ENCODE results near the gene KCTD3.

Gene KCTD3

DNA sequence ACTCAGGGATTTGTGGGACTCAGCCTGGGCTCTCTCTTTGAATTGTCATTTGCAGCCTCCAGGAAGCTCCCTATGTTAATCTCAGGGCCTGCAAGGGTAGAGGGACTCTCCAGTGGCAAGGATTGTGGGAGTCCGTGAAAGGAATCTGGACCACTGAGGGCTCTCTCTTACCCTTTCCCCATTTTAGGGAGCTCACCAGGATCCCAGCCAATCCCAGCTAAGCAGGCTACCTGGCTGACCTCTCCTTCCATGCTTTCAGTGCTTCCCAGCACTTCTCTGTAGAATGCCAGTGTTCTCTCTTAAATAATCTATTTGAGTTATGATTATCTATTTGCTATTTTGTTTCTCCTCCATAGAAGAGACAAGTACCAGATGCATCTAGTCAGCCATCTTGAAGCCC lies 9.6 kb upstream of the KCTD3 start:
- no peak for DNase-seq

DNA sequence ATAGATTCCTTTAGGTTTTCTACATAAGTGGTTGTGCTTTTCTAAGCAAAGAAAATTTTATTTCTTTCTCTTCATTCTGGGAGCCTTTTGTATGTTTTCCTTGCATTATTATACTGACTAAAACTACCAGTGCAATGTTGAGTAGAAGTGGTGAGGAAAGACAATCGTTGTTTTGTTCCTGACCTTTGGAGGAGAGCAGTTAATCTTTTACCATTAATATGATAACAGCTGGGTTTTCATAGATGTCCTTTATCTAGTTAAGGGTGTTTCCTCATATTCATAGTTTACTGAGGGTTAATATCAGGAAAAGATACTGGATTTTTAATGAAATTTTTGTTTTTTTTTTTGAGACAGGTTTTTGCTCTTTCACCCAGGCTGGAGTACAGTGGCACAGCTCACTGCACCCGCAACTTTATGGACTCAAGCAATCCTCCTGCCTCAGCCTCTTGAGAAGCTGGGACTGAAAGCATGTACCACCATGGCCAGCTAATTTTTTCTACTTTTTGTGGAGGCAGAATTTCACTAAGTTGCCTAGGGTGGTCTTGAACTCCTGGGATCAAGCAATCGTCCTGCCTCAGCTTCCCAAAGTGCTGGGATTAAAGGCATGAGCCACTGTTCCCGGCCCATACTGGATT lies 9.0 kb upstream of the KCTD3 start:
- DNase-seq, result no peak

DNA sequence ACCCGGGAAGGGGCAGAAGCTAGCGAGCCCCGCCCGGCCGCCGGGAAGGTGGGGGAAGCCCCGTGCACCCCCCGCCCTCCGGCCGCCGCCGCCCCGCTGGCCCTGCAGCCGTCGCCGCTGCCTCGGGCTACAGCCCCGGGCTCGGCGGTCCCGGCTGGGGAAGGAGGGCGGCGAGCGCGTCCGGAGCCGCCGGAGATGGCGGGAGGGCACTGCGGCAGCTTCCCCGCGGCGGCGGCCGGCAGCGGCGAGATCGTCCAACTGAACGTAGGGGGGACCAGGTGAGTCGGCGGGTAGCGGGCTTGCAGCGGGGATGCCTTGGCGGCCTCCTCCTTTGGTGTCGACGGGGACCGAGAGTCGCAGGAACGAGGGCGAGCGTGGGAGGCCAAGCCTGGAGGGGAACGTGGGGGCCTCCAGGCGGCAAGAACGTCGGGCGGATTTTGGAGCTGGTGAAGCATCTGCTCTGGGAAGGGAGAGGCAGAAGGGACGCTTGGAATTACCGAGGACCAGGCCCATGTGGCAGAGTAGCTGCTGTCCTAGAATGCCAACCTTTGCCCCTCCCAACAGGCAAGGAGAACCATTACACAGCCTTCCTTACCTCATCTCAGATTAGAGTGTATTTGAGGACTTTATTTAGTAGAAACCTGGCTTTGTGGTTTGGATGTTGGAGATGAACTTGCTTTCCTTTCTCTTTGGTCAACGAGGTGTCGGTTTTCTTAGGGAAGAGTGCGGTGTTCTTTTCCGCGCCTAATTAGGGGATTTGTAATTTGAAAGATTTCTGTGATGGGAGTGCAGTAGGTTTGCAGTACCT lies 591 bp downstream of the KCTD3 start:
- DNase-seq, result peak; percentile 37

DNA sequence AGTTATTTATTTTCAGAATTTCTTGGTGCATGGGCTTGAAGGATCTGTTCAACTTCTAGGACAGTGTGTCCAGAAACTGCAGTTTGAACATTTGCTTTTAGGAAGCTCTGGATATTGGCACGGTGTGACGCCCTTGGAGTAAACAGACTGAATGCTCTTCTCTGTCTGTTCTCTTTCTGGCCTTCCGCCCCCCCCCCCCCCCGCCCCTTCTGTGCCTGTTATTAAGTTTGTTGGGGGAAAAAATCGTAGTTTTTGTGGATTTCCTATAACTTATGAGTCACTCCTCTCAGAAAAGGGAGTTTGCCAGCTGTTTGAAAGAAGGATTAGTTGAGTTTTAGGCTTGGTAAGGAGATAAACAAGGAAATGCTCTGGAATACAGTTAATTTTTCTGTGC lies 1.2 kb downstream of the KCTD3 start:
- DNase-seq, result peak; percentile 29

DNA sequence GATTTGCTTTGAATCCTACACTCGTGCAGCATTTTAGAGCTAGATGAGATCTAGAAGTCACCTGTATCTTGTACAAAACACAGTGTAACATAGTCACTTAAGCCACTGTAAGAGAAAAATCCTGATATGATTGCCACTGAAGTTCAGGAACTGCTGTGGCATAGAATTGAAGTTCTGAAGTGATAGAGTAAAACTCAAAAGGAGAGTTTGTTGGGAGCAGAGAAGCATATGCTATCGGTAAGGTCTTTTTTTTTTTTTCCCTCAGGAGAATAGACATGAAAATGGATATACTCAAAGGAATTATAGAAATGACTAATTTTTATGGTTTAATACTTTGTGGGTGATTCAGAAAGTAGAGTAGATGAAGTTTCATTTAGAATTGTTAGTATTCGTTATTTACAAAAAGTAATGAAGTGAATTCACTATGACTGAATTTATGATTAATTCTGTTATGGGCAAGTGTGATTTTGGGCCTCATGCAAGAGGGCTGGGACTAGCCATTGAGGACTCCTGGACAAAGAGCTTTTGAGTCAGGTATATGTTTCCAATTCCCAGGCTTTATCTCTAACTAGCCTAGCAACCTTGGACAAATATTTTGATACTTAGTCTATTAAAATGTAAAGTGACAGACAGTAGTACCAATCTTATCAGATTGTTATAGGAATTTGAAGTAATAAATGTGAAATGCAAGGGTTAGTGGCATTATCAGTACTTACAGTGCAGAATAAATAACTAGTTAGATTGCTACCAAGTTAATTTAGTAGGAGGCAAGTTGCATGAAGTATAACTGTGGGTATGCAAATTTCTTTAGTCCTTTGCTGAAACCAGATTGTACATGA lies 3.1 kb downstream of the KCTD3 start:
- no peak for DNase-seq

DNA sequence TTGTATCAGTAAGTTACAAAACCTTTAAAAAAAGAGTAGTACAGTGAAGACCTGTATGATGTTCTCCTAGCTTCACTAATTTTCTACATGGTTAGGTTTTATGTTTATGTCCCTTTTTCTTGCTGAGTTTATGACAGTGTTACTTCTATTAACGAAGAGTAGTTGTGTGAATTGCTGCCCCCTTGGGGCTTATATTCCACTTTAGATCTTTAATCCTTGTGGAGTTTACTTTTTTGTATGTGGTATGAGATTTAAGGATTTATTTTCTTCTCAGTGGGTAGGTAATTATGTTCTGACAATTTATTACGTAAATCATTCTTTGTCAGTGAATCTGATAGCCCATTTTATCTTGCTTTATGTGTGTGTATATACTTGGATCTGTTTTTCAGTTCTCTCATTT lies 14.8 kb downstream of the KCTD3 start:
- no peak for DNase-seq

DNA sequence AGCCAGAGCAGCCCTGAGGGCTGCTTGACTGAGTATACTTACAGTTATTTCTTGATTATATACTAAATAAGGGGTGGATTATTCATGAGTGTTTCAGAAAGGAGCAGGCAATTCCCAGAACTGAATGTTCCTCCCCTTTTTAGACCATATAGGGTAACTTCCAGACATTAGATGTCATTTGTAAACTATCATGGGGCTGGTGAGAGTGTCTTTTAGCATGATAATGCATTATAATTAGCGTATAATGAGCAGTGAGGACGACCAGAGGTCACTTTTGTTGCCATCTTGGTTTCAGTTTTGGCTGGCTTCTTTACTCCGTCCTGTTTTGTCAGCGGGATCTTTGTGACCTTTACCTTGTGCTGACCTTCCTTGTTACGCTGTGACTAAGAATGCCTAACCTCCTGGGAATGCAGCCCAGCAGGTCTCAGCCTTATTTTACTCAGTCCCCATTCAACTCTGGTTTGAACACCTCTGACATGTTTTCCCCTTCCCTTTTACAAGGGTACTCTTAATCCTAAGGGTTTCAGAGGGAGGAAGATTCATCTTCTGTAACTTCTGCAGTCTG lies 16.2 kb downstream of the KCTD3 start:
- DNase-seq, result no peak

DNA sequence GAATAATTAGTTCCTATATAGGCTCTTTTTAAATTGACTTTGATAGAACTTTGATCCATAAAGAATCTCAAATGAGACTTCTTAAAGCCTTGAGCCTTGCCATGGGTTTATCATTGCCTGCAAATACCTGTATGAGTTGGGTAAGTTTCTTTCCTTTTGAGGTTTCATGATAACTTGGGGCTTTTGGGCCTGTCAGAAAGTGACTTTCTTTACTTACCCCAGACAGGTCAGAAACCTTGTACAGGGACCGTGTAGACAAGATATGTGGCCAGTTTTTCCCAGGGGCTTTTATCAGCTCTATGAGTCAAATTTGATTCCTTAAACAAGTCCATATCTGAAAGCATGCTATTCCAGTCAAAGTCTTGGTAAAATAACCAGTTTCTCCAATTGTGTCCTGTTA lies 17.3 kb downstream of the KCTD3 start:
- DNase-seq, result no peak

DNA sequence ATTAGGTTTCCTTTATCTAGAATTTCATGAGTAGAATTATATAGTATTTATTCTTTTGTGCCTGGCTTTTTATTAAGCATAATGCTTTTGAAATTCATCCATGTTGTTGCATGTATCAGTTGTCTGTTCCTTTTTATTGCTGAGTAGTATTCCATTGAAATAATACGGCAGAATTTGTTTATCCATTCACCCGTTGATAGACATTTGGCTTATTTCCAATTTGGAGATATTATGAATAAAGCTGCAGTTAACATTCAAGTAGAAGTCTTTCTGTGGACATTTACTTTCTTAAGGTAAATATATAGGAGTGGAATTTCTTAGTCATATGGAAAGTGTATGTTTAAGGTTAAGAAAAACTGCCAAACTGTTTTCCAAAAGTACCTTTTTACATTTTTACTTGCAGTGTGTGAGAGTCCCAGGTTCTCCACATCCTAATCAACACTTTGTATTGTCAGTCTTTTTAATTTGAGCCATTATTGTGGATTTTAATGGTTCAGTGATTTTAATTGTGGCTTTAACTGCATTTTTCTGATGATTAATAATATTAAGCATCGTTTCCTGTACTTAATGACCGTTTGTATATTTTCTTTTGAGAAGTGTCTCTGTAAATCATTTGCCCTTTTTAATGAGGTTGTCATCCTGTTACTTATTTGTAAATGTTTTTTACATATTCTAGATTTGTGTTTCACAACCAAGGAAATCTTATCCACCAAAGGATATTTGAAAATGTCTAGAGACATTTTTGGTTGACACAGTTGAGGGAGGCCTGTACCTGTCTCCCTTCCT lies 22.7 kb downstream of the KCTD3 start:
- DNase-seq, result no peak

DNA sequence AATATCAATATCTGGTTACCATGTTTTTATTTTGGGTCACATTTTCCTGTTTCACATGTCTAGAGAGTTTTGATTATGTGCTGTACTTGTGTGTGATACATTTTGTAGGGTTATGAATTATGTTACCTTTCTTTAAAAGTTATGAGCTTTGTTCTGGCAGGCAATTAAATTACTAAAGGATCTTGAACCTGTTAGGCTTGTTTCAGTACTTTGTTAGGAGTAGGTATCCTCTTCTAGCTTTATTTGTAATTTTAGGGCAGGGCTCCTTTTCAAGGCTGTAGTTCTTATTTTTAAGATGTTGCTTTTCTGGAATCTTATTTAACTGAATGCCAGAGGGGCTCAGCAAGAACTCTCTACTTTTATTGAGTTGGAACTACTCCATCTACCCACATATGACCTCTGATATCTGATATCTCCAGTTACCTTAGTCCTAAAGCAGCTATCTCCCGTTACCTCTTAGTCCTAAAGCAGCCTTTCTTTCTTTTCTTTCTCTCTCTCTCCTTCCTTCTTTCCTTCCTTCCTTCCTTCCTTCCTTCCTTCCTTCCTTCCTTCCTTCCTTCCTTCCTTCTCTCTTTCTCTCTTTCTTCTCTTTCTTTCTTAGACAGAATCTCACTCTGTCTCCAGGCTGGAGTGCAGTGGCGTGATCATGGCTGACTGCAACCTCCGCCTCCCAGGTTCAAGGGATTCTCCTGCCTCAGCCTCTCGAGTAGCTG lies 23.8 kb downstream of the KCTD3 start:
- no peak for DNase-seq

DNA sequence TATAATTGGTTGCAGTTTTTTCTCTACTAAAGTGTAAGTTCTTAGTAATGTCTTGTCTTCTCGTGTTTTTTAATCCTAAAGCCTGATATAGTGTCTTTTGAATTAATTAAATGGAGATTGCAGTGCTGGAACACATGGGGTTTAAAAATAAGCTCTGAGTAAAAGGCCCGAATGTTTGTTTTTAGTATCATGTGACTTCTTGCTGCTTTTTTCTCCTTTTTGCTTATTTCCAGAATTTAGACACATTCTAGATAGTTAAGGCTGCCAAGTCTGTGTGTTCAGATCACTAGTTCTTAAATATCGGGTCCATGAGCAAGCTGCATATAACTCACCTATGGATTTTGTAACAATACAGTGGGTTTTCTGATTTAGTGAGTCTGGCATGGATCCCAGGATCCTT lies 27.5 kb downstream of the KCTD3 start:
- DNase-seq, result no peak

DNA sequence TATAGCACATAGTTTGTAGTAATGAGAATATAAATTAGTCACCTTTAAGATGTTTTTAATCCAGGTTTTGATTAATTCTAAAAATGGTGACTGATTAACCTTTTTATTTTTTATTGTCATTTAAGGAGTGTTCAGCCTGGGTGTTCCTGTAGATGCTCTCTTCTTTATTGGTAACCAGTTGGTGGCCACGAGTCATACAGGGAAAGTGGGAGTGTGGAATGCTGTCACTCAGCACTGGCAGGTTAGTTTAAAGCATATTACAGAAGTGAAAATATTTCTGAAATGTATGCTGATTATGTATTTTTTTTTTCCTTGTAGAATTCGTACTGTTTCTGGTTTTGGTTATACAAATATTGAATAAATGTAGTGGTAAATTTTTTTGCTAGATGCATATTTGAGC lies 28.1 kb downstream of the KCTD3 start:
- no peak for DNase-seq

DNA sequence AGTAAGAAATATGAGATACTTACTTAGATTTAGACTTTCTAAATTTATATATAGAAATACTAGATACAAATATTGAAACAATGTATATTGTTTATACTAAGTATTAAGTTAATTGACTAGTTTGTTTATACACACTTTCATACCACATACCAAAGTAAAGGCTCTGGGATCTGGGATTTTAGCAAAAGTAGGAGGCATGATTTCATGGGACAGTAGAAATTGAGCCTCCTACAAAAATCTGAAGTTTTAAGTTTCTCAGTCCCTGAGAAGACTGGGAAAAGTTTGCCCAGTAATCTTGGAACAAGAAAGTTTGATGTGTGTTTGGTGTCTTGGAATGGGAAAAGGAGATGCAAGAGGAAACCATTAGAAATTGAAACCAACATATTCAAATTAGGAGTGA lies 30.9 kb downstream of the KCTD3 start:
- no peak for DNase-seq

DNA sequence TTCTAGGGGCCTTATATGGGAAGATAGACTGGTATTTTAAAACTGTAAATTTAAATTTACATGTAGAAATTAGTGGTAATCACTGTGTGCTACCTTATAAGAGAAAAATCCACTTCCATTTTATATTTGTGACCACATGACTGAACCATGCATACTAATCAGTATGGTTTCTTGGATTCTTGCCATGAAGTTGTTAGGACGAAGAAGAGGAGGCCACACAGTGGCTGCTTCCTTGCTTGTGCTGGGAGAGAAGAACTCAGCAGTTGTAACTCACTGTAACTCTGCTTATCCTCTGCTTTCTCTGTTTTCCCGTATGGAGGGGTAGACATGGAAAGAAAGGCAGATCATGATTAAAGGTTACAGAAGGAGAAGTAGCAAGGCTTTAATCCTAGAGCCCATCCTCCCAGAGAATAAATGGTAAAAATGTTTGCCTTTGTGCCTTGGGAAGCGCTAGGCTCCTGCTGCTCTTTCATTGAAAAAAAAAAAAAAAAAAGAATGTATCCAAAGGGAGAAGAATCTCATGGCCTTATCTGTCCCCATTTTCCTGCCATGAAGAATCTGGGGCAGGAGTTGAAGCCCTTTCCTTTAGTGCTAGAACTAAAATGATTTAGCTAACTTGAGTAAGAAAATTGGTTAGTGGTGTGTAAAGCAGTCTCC lies 32.4 kb downstream of the KCTD3 start:
- no peak for DNase-seq

DNA sequence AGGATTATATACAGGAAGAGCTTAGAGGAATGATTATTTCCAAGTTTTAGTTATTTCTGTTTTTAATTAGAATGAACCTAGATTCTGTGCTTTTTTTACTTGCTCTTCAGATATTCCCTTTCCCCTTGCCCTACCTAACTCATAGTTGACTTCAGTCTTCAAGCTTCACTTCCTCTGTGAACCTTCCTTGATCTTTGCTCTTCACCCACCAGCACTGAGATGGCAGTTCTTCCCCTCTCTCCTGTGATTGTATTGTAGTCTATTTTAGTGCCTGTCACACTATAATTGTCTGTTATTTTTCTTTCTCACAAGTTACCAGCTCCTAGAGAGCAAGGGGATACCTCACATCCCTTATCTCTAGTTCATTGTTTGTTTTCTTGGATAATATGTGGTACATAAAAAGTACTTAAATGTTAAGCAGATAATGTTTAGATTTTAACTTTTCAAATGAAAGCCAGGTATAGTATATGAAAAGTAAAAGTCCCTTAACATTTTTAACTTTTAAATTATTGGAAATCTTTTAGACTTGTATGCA lies 33.2 kb downstream of the KCTD3 start:
- DNase-seq, result no peak

DNA sequence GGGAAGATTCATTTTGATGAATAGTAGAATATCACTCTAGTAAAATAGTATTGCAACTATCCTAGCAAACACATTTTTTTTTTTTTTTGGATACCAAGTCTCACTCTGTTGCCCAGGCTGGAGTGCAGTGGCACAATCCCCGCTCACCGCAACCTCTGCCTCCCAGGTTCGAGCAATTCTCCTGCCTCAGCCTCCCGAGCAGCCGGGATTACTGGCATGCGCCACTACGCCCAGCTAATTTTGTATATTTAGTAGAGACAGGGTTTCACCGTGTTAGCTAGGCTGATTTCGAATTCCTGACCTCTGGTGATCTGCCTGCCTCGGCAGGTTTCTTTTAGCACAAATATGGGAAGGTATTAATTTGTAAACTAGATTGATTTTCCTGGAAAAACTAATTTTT lies 33.8 kb downstream of the KCTD3 start:
- no peak for DNase-seq

DNA sequence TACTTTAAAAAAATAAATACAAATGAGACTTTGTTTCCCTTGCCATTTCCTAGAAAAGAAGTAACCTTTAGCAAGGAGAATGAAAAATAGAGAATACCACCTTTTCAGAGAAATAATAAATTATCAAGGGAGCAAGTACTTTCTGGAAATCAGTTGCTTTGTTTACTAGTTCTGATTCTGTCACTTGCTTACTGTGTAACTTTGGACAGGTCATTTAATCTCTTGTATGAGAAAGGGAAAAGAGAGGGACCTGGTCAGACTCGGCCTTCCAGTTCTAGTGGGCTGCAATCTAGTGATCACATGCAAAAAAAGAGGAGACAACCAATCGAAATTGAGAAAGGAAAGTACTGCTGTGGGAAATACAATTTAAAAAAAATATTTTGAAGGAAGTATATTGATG lies 34.2 kb downstream of the KCTD3 start:
- DNase-seq, result no peak

DNA sequence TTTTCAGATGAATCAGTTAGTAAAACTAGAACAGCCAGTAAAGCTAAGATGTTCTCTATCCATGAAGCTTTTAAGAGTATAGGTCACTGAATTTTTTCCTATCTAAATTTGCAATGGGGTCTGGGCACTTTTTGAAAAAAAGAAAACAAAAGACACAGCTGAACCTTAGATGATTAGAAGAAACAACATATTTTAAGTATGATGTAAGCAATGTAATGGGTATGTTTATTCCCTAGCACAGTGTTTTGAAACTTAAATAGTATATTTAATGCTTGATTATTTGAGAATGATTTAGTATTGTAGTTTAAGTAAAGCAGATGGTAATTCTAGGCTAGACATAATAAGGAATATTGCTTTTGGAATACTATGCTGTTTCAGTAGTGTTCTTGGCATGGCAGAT lies 36.2 kb downstream of the KCTD3 start:
- DNase-seq, result no peak

DNA sequence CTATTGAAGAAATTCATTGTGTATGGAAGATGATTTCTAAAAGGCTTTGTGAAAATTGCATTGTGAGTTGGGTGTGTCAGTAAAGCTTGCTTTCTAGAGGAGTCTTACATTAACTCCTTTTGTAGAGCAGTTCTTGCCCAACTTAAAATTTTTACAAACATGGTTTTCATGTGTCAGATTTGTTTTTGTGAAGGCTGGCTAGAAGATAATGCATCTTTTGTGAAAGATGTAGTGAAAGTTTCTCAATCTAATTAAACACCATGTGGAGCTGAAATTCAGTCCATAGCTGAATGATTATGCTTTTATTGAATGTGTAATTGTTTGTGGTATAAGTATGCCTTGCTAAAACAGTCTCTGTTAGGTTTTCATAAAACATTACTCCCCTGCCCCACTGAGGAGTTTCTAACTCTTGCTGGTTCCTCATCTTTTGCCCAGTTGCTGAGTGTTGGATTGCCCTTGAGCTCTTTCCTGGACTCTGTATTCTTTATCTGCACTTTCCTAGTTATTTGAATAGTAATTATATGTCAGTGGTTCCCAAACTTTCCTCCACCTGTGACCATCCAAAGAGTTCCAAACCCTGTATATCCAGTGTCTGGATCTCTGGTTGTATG lies 38.0 kb downstream of the KCTD3 start:
- no peak for DNase-seq

DNA sequence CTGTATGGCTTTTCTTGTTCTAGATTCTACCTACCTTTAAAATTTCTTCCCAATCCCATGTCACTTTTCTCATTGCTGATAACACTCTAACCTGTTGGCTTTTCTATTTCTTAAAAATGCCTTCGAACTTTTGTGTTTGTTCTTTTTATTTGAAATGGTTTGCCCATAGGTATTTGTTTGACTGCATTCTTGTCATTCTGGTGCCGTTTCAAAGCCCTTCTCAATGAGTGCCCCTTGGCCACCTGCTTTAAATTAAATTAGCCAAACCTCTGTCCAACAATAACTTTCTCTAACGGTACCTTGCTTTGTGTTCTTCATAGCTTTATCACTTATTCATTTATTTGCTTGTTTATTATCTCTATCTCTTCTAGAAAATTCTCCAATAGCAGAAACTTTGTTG lies 38.9 kb downstream of the KCTD3 start:
- no peak for DNase-seq

All from suppressor macrophage treated with lipopolysaccharide for 4 hours (primary cell).